Upper lobe of left lung (tissue), 4 donors: ENCODE data around the gene SCUBE1.

Experiments
- CTCF ChIP-seq, 6 experiments: fragments of 450-650 bp in 4 of 6; fragments of 200-600 bp in 2 of 6; sonication (generic) in 2 of 6; IDR thresholded peaks; one replicate each; pipeline ENCODE4 v1.5.1; 2016 to 2019; ENCODE audit warnings: antibody characterized with exemption in 6 of 6
- EP300 ChIP-seq, 4 donors: sonication (generic); formaldehyde crosslinking; IDR thresholded peaks; one replicate each; pipeline ENCODE4 v1.5.1; 2017; ENCODE audit warnings: antibody characterized with exemption in 4 of 4, control low read depth in 2 of 4
- POLR2A ChIP-seq, 4 donors: fragments of 450-650 bp; IDR thresholded peaks; one replicate each; pipeline ENCODE4 v1.5.1; 2016 to 2017; ENCODE audit warnings: antibody characterized with exemption in 4 of 4, mild to moderate bottlenecking in 2 of 4
- POLR2AphosphoS5 ChIP-seq, 2 donors: sonication (generic); formaldehyde crosslinking; IDR thresholded peaks; one replicate each; pipeline ENCODE4 v1.5.1; 2017; ENCODE audit warnings: antibody characterized with exemption in 2 of 2

- TF ChIP-seq POLR2AphosphoS5 (IDR thresholded peaks at IDR 0.05) (no peak), CTCF (IDR thresholded peaks at IDR 0.05) (no peak), EP300 (IDR thresholded peaks at IDR 0.05) (no peak), POLR2A (IDR thresholded peaks at IDR 0.05) (no peak)
Observed at GRCh38 chr22:43173976-43174720, 169.0 kb downstream of the SCUBE1 start.
